Colonic mucosa (tissue), 4 donors: ENCODE results near the gene SHB. TPM values are rescaled to one million over a fixed set of nuclear protein-coding genes. Genes with fewer than 3 reads are reported as not detected.

Source experiments
- DNase-seq: peaks from one replicate; pipeline ENCODE4 v3.0.0-alpha.2; 2020
- H3K27ac ChIP-seq: fragments of 200-600 bp; one replicate; pipeline ENCODE4 v1.8.0; 2021
- H3K27me3 ChIP-seq: fragments of 200-600 bp; one replicate; pipeline ENCODE4 v1.8.0; 2021
- H3K36me3 ChIP-seq: fragments of 200-600 bp; one replicate; pipeline ENCODE4 v1.8.0; 2021
- H3K4me1 ChIP-seq: fragments of 200-600 bp; one replicate; pipeline ENCODE4 v1.8.0; 2021; ENCODE audit warnings: mild to moderate bottlenecking
- H3K4me3 ChIP-seq: fragments of 200-600 bp; one replicate; pipeline ENCODE4 v1.8.0; 2021
- H3K9ac ChIP-seq, 2 donors: one replicate each; pipeline ENCODE4 v1.7.0; 2013; ENCODE audit warnings: control low read depth in 2 of 2, low read depth in 2 of 2, low read length in 2 of 2
- H3K9me3 ChIP-seq: fragments of 200-600 bp; one replicate; pipeline ENCODE4 v1.8.0; 2021
- intact Hi-C: fragments of 100-400 bp; cut with DNase I; formaldehyde crosslinking; loops from one replicate; pipeline ENCODE4 v1.14.1; 2022
- total RNA-seq, 2 donors: library from RNA; stranded (reverse); fragmentation: NEBNext Ultra II Directional in 1 of 2; extraction: Animal tissue kit (Norgen Biotek cat#: 25700) in 1 of 2; gene quantifications; one replicate each; pipeline ENCODE4 v1.2.1, GENCODE V29; 2021
- TF ChIP-seq, protein P1 (sequence below): fragments of 200-600 bp; IDR thresholded peaks from one replicate; pipeline ENCODE4 v1.8.0; 2022; ENCODE audit warnings: antibody characterized with exemption, mild to moderate bottlenecking
- donor health status: healthy.
- donor health status: DM: no; HTN: no; CAD: no.
- donor health status: DM: no; HTN: no; CAD: no.

The SHB gene
- total RNA-seq, 2 donors from 2014 or later, result 17.4 to 24.0 TPM

DNA sequence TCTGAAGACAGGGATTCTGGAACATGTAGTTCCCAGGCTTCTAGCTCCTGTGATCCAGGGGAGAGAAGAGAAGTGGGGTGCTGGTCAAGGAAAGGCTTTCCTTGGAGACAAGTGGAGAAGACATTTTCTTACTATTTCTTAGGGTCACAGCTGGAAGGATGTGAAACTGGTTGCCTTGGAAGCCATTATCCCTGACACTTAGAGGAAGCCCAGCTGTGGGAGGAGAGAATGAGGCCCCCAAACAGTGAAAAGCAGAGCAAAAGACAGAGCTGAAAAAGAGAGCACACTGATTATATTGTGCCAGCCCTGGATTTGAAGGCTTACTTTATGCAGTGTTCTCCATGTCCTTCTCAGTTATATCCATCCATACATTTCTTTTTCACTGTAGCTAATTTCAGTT is 17.5 kb upstream of the SHB start:
- Histone ChIP-seq H3K36me3 (no peaks in the 10 kb centered on the region), H3K9ac (no peak overlapping the region), H3K27ac (no peak overlapping the region), H3K4me1 (no peaks in the 10 kb centered on the region), H3K4me3 (no peak overlapping the region), H3K9me3 (no peaks in the 10 kb centered on the region), H3K27me3 (no peaks in the 10 kb centered on the region)
- intact Hi-C loops, result loop anchor here (5.0 kb wide), 1 partner anchor 174 kb away; no protein-coding TSS in a partner anchor
- no peak for DNase-seq
- TF ChIP-seq, protein P1, sequence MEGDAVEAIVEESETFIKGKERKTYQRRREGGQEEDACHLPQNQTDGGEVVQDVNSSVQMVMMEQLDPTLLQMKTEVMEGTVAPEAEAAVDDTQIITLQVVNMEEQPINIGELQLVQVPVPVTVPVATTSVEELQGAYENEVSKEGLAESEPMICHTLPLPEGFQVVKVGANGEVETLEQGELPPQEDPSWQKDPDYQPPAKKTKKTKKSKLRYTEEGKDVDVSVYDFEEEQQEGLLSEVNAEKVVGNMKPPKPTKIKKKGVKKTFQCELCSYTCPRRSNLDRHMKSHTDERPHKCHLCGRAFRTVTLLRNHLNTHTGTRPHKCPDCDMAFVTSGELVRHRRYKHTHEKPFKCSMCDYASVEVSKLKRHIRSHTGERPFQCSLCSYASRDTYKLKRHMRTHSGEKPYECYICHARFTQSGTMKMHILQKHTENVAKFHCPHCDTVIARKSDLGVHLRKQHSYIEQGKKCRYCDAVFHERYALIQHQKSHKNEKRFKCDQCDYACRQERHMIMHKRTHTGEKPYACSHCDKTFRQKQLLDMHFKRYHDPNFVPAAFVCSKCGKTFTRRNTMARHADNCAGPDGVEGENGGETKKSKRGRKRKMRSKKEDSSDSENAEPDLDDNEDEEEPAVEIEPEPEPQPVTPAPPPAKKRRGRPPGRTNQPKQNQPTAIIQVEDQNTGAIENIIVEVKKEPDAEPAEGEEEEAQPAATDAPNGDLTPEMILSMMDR, result no peak

GRCh38 chr9:38085308-38085707 is 16.3 kb upstream of the SHB start:
- intact Hi-C loops, result loop anchor here (5.0 kb wide), 1 partner anchor 173 kb away; no protein-coding TSS in a partner anchor
- H3K9me3 ChIP-seq, result no peaks in the 10 kb centered on the region
- no peak overlapping the region for H3K27ac ChIP-seq
- DNase-seq, result no peak
- TF ChIP-seq, protein P1, result no peak
- no peaks in the 10 kb centered on the region for H3K36me3 ChIP-seq
- no peak overlapping the region for H3K4me3 ChIP-seq
- H3K27me3 ChIP-seq, result no peaks in the 10 kb centered on the region
- H3K9ac ChIP-seq, result no peak overlapping the region
- no peaks in the 10 kb centered on the region for H3K4me1 ChIP-seq

- Histone ChIP-seq H3K9ac (no peak overlapping the region), H3K4me3 (no peak overlapping the region), H3K36me3 (no peaks in the 10 kb centered on the region), H3K9me3 (no peaks in the 10 kb centered on the region), H3K27ac (no peak overlapping the region), H3K4me1 (no peaks in the 10 kb centered on the region), H3K27me3 (no peaks in the 10 kb centered on the region)
- TF ChIP-seq, protein P1, result no peak
- DNase-seq, result no peak
- intact Hi-C loops, result no loop called here
Measured at GRCh38 chr9:38084556-38084880, 15.5 kb upstream of the SHB start.

DNA sequence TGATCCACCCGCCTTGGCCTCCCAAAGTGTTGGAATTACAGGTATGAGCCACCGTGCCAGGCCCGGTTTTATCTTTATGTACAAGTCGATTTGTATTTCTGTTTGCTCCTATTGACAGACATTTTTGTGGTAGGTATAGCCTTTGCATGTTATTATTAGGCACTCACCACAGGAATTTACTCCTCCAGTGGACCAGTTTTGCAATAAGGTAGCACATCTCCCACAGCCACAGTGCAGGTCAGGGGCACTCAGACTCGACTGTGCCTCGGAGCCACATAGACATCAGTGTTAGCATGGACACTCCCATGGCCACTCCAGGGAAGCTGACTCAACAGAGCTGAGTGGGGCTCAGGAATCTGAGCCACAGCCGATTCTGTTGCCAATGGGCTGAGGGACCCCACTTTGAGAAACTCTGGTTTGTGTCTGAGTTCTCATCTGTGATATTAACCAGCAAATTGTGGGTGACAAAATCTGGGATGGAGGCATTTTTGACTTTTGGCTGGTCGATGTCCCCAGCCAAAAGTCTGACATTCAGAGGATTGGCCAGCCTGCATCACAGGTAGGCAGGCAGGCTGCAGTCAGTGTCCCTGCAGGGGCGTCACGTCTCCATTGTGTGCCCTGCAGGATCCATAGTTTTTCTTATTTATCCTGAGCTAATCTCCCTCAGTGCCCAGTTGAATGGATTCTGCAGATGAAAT is 15.0 kb upstream of the SHB start:
- Histone ChIP-seq H3K36me3 (no peaks in the 10 kb centered on the region), H3K9ac (no peak overlapping the region), H3K27me3 (no peaks in the 10 kb centered on the region), H3K27ac (no peak overlapping the region), H3K4me1 (no peaks in the 10 kb centered on the region), H3K9me3 (no peaks in the 10 kb centered on the region), H3K4me3 (no peak overlapping the region)
- intact Hi-C loops, result no loop called here
- TF ChIP-seq, protein P1, result no peak
- no peak for DNase-seq

DNA sequence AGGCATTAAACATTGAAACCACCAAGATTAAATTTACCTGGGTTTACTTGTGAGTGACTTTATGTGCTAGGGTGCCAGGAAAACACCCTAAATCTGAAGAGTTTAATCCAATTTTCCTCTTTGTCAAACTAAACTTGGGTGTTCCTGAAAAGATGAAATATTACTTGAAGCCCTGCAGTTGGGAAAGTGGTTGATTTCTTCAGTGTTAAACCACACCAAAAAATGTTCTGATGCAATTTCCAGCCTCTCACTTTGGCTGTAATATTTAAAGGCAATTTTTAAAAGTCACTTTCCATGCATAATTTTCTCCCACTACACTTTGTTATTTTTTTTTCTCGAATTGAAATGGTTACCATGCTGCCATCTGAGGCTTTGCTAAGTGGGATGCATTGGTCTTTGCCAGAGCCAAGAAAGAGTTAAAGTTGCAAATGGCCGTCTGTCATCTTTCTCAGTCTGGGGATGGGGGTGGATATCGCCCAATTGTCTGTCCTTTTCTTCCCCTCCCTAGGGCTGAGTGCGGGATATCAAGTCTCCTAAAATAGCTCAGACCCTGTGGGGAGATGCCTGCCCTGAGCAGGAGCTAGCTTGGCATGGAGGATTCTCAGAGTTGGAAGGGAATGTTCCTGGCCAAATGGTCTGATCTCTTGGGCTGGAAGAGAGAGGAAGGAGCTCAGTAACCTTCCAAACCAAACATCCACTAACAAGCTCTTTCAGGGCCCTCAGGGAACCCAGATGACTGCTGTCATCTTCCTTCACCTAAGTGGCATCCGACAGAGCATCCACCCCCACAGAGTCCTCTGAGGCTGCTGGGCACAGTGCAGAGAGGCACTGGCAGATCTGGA is 13.6 kb upstream of the SHB start:
- no peaks in the 10 kb centered on the region for H3K36me3 ChIP-seq
- no peak overlapping the region for H3K4me3 ChIP-seq
- H3K27ac ChIP-seq, result no peak overlapping the region
- H3K27me3 ChIP-seq, result no peaks in the 10 kb centered on the region
- no peak for DNase-seq
- no peaks in the 10 kb centered on the region for H3K4me1 ChIP-seq
- no peaks in the 10 kb centered on the region for H3K9me3 ChIP-seq
- intact Hi-C loops, result no loop called here
- no peak overlapping the region for H3K9ac ChIP-seq
- TF ChIP-seq, protein P1, result no peak
